Upper lobe of left lung (tissue), 4 donors: Measurements from ENCODE around the gene STEAP4.

ENCODE experiments used
- CTCF ChIP-seq, 6 experiments: fragments of 450-650 bp in 4 of 6; fragments of 200-600 bp in 2 of 6; sonication (generic) in 2 of 6; IDR thresholded peaks; one replicate each; pipeline ENCODE4 v1.5.1; 2016 to 2019; ENCODE audit warnings: antibody characterized with exemption in 6 of 6
- POLR2A ChIP-seq, 4 donors: fragments of 450-650 bp; IDR thresholded peaks; one replicate each; pipeline ENCODE4 v1.5.1; 2016 to 2017; ENCODE audit warnings: antibody characterized with exemption in 4 of 4, mild to moderate bottlenecking in 2 of 4

- TF ChIP-seq POLR2A (IDR thresholded peaks at IDR 0.05): no peak
- TF ChIP-seq CTCF (IDR thresholded peaks at IDR 0.05): no peak
These were observed 24.6 kb upstream of the STEAP4 start for GRCh38 chr7:88331322-88331721.
